Activated CD4-positive, alpha-beta T cell treated with anti-CD3 and anti-CD28 coated beads, Interleukin-2, amount 50 U/mL, for 1 hour (primary cell): Measurements from ENCODE around the gene FLT3LG.
"Not testable (repeated sequence)": the region's sequence is repeated elsewhere in the genome, so short reads cannot be mapped to it uniquely, and the experiment has no call there.

Source experiments
- DNase-seq: peaks from one replicate; pipeline ENCODE4 v3.0.0-alpha.2; 2020

FLT3LG gene

DNA sequence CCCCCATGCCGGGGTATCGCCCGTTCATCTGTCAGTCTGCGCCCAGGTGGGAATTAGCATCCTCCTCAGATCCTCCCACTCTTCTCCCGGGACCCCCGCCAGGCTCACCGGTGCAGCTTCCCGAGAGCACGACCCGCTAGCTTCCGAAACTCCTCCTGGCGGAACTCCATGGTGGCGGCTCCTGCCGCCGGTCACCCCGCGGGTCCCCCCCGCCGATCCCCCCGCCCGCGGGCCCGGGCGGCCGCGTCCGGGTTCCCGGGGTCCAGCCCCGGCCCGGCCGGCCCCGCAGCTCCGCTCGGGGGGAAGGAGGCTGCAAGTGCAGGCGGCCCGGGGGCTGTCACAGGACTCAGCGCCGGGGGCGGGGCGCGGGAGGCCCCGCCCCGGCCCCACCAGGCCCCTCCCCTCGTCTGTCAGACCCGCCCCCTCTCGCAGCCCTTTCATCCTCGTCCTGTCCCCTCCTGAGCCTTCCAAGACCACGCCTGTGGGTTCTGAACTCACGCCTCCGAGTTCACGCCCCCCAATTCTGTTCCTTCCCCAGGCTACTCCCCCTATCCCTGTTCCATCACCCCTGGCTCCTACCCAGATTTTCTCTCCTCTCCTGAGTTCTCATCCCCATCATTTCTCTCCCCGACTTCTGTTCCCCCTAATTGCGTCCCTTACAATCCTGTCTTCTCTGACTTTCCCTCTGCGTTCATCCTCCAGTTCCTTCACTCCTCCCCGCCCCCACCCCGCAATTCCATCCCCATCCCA, 32.6 kb upstream of the FLT3LG start, which contains the start of gene SLC17A7:
TSS of gene SLC17A7 (minus strand) at position 318 of the 750 bp plus-strand sequence. CDS start at position 170, 148 bp downstream.
- DNase-seq: peak; percentile 41

DNA sequence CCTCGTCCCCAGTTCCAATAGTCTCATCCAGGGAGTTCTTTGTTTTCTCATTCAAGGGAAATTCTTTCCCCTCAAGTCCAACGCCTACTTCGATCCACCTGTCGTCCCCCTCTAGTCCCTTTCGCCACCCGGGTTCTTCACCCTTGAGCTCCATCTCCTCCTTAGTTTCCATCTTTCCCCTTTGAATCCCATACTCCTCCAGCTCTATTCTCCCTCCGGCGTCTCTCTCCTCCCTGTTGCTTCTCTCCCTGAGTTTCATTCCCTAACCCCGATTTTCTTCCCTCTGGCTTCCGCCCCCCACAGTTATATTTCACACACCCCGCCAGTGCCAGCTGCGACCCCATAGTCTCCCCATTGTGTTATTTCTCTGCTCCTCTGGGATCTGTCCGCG, 32.1 kb upstream of the FLT3LG start:
- DNase-seq: no peak

DNA sequence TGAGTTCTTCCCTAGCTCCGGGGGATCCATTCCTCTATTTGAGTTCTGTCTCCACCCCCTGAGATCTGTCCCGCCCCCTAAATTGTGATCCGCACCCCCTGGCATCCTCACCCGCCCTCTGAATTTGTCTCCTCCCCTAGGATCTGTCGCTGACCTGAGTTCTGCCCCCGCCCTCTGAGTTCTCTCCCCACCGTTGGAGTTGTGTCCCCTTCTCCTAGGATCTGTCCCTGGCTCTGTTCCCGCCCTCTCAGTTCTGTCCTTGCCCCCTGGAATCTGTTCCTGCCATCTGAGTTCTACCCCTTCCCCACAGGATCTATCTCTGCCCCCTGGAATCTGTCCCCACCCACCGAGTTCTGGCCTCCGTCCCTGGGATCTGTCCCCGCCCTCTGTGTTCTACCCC, 31.7 kb upstream of the FLT3LG start:
- DNase-seq: no peak

DNA sequence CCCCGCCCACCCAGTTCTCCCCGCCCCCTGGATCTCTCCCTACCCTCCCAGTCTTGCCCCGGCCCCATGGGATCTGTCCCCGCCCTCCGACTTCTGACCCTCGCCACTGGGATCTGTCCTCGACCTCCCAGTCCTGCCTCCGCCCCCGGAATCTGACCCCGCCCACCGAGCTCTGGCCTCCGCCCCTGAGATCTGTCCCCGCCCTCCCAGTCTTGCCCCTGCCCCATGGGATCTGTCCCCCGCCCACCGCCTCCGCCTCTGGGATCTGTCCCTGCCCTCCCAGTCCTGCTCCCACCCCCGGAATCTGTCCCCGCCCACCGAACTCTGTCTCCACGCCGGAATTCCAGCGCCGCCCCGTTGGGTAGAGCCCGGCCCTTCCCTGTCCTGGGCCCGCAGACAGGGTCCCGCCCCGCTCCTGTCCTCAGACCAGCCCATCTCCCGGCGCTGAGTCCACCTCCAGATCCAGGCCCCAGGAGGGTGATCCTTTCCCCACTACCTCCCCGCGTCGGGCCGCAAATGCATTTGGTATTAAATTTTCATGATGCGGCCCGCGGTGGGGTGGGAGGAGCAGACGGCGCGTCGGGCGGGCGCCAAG, 31.1 kb upstream of the FLT3LG start:
- peak; percentile 46 for DNase-seq

DNA sequence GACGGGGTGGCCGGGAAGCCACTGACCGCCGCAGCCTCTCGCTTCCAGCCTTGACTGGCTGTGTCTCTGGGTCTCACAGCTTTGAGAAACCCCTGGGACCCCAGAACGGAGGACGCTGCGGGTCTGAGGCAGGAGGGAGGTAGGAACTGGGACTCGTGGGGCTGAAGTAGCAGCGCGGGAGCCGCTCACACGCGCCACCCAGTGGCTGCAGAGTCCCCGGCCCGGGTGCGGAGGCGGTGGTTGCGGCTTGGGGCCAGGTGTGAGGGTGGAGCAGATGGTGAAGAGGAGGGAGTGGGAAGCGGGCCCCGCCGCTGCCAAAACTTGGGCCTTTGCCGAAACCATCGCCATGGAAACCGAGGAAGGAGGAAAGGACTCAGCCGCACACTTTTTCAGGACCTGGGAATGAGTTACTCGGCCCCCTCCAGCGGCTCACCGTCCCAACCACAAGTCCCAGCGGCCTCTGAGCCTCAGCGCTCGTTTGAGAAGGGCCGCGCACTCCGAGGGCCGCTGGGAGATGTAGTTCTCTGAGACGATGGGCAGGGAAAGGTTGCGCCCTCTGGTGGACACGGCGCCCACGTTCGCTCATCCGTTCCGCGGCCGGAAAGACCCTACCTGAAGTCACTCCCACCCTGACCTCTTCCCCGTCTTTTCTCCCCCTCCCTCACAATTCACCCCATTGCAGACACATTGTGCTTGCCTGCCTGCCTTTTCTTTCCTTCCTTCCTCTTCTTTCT, 30.5 kb upstream of the FLT3LG start:
- DNase-seq: peak; percentile 91

DNA sequence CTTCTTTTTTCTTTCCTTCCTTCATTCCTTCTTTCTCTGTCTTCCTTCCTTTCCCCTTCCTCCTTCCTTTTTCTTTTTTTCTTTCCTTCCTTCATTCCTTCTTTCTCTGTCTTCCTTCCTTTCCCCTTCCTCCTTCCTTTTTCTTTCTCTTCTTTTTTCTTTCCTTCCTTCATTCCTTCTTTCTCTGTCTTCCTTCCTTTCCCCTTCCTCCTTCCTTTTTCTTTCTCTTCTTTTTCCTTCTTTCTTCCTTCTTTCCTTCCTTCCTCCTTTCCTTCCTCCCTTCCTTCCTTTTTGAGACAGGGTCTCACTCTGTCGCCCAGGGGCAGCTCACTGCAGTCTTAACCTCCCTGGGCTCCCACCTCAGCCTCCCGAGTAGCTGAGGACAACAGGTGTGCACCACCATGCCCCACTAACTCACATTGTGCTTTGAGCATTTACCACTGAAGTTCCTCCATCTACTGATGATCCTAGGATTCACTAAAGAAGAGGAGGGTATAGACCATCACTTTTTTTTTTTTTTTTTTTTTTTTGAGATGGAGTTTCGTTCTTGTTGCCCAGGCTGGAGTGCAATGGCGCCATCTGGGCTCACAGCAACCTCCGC, 29.8 kb upstream of the FLT3LG start:
- not testable (repeated sequence) for DNase-seq

DNA sequence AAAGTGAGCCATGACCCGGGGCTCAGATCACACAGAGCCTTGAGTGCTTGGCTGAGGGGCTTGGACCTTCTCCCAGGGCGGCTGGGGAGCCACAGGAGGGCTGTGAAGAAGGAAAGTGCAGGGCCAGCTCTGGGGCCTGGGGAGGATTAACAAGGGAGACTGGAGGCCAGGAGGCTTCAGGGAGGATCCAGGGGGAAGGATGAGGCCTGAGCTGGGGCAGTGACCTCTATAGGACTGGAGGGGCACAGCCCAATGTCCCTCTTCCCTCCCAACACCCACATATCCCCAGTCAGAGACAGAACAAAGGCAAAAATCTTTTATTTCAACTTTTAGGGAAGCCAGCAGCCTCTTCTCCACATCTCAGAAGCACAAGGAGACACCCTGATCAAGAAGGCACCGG, 28.0 kb upstream of the FLT3LG start:
- no peak for DNase-seq

DNA sequence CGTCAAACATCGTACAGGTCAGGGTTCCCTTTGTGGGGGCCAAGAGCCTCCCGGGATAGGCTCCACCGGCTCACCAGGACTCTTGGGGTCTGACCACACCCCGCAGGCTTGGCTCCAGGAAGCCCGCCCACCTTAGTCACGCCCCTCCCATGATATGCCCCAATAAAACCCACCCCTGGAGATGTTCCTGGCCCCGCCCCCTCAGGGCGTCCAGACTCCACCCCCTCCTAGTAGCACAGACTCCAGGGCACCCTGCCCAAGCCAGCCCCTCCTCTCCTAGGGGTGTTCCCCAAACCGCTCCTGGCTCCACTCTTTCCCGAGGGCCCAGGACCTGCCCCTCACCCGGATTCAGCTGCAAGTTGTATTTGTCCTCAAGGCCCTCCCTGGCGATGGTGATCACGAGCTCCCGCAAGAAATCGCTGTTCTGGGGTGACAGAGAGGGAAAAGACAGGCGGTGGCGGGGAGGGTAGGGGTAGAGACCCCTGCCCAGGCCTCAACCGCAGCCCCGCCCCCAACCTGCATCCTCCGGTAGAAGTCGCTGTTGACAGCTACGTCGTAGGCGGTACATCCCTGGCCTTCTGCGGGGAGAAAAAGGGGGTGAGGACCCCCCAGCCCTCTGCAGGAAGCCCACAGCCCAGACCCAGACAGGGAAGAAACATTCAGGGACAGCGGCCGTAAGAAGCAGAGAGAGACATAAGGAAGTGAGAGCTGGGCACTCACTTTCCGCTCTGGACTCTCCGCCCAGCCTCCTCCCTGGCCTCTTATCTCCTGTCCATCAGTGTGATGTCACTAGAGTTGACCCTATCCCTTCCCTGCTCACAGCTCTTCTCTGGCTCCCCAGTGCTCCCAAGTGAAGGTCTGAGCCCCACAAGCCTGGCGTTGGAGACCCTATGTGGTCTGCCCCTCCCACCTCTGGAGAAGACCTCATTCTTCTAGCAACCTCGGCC, 26.3 kb upstream of the FLT3LG start:
- no peak for DNase-seq

DNA sequence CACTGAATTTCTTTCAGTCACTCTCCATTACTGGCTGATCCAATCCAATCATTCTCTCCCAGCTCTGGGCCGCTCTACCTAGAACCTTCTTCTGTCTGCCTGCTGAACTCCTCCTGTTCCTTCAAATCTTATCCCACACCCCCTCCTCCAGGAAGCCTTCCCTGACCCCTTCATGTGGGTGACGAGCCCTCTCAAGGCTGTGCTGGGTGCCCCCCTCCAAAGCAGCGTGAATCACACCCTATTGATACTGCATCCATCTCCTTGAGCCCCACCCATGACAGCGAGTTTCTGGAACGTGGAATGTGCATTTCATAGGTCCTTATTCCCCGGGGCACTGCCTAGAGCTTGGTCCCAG, 25.6 kb upstream of the FLT3LG start:
- no peak for DNase-seq

DNA sequence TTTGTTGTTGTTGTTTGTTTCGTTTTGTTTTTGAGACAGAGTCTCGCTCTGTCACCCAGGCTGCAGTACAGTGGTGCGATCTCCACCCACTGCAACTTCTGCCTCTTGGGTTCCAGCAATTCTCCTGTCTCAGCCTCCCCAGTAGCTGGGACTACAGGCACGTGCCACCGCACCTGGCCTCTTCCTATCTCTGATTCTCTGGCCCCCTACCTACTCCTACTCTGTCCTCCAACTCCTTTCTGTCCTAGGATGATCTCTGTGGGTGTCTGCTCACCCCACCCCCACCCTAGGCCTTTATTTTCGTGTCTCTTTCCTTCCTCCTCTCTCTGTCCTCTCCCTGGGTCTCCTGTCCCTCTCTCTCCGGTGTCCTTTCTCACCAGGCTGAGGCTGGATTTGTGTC, 23.6 kb upstream of the FLT3LG start:
- no peak for DNase-seq

DNA sequence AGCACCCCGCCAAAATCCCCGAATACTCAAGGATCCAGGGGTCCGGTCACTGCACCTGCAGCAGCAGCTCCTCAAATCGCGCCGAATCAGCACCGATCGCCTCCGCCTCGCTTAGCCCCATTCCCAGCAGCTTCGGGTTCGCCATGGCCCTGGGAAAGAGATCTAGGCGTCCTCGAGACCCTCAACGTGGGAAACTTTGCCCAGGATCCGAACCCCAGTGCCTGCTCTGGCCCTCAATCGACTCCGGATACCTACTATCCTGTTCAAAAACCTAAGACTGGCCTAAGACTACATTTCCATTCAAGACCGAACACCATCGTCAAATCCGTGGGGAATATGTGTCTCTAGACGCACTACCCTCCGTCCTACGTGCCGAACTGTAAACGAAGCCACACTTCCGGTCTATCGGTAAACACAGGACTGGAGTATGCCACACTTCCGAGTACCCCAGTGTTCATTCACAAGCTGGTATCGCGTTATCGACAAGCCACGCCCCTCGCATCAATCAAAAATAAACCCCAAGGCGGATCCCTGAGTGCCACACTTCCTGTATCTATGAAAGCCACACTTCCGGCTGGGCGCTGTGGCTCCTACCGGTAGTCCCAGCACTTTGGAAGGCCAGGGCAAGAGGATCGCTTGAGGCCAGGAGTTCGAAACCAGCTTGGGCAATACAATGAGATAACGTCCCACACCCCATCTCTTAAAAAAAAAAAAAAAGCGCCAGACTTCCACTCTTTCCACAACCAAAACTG, 22.4 kb upstream of the FLT3LG start, which contains the start of gene PIH1D1:
TSS of gene PIH1D1 (minus strand) at position 385 of the 752 bp plus-strand sequence. CDS start at position 145, 240 bp downstream.
- DNase-seq: peak; percentile 91

DNA sequence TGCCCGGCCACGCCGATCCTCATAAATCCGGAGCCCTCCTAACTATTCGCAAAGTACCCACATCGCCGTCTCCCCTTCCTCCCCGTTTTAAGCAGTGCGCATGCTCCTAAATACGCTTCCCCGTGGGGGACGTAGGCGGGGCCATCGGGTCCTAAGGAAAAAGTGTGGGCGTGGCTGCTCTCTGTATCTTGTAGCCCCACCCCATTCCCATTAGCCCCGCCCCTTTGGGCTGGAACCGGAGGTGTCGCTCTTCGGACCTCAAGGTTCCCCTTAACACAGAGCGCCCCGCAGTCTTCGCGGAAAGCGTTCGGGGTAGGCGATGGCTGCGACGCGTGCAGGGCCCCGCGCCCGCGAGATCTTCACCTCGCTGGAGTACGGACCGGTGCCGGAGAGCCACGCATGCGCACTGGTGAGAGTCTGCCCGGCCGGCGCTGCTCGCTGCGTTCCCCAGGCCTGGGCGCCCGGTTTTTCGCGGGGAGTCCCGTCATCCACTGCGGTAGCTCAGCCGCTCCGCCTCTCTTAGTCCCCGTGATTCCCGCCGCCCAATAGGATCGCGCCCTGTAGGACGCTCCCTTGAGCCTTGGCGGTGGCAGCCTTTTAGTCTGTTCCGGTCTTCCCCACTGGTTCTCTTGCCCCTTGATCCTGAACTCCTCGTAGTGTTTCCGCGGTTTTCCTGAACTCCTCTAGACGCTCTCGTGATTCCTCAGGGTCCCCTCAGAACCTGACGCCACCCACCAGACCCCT, 20.8 kb upstream of the FLT3LG start, which contains the start of gene ALDH16A1:
TSS of gene ALDH16A1 (plus strand) at position 213 of the 744 bp plus-strand sequence. CDS start at position 320, 107 bp downstream.
- DNase-seq: peak; percentile 97

DNA sequence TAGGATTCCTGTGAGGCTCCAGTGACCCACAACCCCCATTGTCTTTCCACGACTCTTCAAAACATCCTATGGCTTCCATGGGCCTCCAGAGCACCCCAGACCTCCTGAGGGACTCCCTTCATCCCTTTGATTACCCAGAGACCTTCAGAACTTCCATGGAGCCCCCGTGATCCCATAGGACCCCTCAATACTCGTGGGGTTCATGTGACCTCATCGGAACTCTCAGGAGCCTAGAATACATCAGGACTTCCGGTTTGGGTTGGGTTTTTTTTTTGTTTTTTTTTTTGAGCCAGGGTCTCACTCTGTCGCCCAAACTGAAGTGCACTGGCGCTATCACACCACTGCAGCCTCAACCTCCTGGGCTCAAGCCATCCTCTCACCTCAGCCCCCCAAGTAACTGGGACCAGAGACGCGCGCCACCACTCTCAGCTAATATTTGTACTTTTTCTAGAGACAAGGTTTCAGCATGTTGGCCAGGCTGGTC, 20.2 kb upstream of the FLT3LG start:
- DNase-seq: no peak

DNA sequence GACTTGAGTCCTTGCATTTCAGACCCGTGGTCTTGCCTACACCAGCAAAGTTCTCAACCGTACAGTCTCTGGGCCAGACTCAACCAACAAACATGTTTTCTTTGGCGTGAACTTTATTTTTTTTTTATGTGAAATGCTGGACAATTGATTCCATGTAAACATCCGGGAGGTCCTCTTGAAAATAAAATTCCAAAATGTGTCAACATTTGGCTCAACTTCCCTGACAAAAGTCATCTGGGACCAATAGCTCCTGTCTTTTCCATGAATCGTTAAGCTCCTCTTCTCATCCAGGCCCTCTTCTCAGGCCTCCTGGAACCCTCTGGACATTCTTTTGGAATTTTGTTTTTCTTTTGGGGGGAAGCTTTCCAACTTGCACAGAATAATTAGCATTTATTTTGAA, 18.2 kb upstream of the FLT3LG start:
- no peak for DNase-seq

DNA sequence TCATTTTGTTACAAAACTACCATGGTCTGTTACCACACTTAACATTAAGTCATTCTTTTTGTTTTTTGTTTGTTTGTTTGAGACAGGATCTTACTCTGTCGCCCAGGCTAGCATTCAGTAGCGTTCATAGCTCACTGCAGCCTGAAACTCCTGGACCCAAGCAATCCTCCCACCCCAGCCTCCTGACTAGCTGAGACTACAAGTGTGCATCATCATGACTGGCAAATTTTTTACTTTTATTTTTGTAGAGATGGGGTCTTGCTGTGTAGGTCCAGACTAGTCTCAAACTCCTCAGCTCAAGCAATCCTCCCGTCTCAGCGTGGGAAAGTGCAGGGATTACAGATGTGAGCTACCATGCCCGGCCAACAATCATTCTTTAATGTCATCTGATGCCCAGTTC, 17.7 kb upstream of the FLT3LG start:
- no peak for DNase-seq

DNA sequence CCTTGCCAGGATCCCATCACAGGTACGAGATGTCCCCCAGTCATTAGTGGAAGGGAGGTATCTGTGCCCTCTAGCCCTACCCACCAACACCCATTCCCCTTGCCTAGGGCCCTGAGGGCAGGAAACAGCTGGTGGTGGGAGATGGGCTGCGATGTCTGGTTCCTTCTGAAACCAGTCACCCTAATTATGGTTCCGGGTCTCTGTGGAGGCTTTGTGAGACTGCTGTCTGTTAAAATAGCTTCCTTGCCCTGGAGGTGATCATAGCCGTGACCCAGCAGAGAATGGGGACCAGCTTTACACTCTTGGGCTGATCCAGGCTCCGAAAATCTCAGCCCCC, 15.5 kb upstream of the FLT3LG start:
- no peak for DNase-seq

DNA sequence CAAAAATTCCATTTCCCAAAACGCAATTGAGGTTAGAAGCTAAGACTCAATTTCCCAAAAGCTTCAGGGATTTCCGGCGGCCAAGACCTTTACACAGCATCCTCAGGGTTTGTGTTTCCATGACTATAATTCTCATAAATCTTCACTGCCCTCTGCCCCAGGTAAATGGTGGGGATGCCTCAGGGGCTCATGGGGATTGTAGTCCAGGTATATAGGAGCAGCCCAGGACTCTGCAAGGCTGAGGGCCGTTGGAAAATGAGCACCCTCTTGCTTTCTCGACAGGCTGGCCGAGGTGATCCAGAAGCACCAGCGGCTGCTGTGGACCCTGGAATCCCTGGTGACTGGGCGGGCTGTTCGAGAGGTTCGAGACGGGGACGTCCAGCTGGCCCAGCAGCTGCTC, 14.6 kb upstream of the FLT3LG start:
- DNase-seq: no peak

DNA sequence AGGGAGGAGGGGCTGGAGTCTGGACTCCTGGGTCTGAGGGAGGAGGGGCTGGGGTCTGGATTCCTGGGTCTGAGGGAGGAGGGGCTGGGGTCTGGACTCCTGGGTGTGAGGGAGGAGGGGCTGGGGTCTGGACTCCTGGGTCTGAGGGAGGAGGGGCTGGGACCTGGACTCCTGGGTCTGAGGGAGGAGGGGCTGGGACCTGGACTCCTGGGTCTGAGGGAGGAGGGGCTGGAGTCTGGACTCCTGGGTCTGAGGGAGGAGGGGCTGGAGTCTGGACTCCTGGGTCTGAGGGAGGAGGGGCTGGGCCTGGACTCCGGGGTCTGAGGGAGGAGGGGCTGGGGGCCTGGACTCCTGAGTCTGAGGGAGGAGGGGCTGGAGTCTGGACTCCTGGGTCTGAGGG, 12.9 kb upstream of the FLT3LG start:
- not testable (repeated sequence) for DNase-seq

DNA sequence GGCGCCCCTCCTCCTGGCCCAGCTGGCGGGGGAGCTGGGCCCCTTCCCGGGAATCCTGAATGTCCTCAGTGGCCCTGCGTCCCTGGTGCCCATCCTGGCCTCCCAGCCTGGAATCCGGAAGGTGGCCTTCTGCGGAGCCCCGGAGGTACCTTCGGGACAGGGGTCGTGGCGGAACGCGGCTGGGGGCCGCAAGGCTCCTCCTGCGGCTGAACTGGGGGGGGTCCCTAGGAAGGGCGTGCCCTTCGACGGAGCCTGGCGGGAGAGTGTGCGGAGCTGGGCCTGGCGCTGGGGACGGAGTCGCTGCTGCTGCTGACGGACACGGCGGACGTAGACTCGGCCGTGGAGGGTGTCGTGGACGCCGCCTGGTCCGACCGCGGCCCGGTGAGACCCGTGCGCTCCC, 12.4 kb upstream of the FLT3LG start:
- DNase-seq: no peak

DNA sequence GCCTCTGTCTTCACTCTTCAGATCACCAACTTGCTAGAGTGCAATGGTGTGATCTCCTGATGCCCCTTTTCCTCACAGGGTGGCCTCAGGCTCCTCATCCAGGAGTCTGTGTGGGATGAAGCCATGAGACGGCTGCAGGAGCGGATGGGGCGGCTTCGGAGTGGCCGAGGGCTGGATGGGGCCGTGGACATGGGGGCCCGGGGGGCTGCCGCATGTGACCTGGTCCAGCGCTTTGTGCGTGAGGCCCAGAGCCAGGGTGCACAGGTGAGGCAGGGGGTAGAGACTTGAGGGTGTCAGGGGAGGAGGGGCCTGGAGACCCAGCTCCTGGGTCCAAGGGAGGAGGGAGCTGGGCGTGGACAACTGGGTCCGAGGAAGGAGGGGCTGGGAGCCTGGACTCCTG, 11.5 kb upstream of the FLT3LG start:
- DNase-seq: no peak
